H9 (cell line): ENCODE data around the gene TP53BP1. TPM values are rescaled to one million over a fixed set of nuclear protein-coding genes. Genes with fewer than 3 reads are reported as not detected.

Experiments used
- DNase-seq: peaks from one replicate; pipeline ENCODE4 v3.0.0-alpha.2; 2017
- H2AFZ ChIP-seq: one replicate; pipeline ENCODE4 v1.6.1; 2013; ENCODE audit warnings: mild to moderate bottlenecking, low read length, control low read depth, moderate library complexity
- H2AK5ac ChIP-seq: 2 replicates; pipeline ENCODE4 v1.6.1; 2013; ENCODE audit warnings: low read length, control low read depth, mixed read lengths; ENCODE audit not compliant: insufficient read length
- H2BK120ac ChIP-seq: one replicate; pipeline ENCODE4 v1.6.1; 2013; ENCODE audit warnings: low read depth, mild to moderate bottlenecking, low read length, control low read depth, inconsistent platforms; ENCODE audit not compliant: poor library complexity, severe bottlenecking
- H2BK12ac ChIP-seq: 2 replicates; pipeline ENCODE4 v1.6.1; 2013; ENCODE audit warnings: low read length, control low read depth, mixed read lengths, low read depth; ENCODE audit not compliant: insufficient read length
- H2BK15ac ChIP-seq: 2 replicates; pipeline ENCODE4 v1.6.1; 2013; ENCODE audit warnings: low read depth, low read length, control low read depth
- H2BK20ac ChIP-seq: one replicate; pipeline ENCODE4 v1.6.1; 2013; ENCODE audit warnings: low read depth, mild to moderate bottlenecking, low read length, control low read depth, inconsistent platforms; ENCODE audit not compliant: poor library complexity, severe bottlenecking
- H2BK5ac ChIP-seq: 2 replicates; pipeline ENCODE4 v1.6.1; 2013; ENCODE audit warnings: low read length, control low read depth, mixed read lengths; ENCODE audit not compliant: insufficient read length
- H3K14ac ChIP-seq: 2 replicates; pipeline ENCODE4 v1.6.1; 2013; ENCODE audit warnings: low read length, control low read depth; ENCODE audit not compliant: insufficient read depth
- H3K18ac ChIP-seq: 2 replicates; pipeline ENCODE4 v1.6.1; 2013; ENCODE audit warnings: low read depth, mild to moderate bottlenecking, mixed read lengths, low read length, control low read depth; ENCODE audit not compliant: insufficient read length
- H3K23ac ChIP-seq: 2 replicates; pipeline ENCODE4 v1.6.1; 2013; ENCODE audit warnings: low read length, control low read depth, mixed read lengths, low read depth; ENCODE audit not compliant: insufficient read length
- H3K23me2 ChIP-seq: 2 replicates; pipeline ENCODE4 v1.6.1; 2013; ENCODE audit warnings: low read depth, mild to moderate bottlenecking, mixed read lengths, low read length, control low read depth; ENCODE audit not compliant: insufficient read length, poor library complexity, severe bottlenecking
- H3K27ac ChIP-seq: 2 replicates; pipeline ENCODE4 v1.5.1; 2013; ENCODE audit warnings: low read length, control low read depth, mixed read lengths, low read depth; ENCODE audit not compliant: insufficient read length
- H3K27me3 ChIP-seq: 2 replicates; pipeline ENCODE4 v1.6.1; 2013; ENCODE audit warnings: low read length, control low read depth, inconsistent platforms; ENCODE audit not compliant: insufficient read depth
- H3K4ac ChIP-seq: 2 replicates; pipeline ENCODE4 v1.6.1; 2013; ENCODE audit warnings: low read depth, mild to moderate bottlenecking, control low read depth, inconsistent platforms, low read length, moderate library complexity
- H3K4me1 ChIP-seq: 2 replicates; pipeline ENCODE4 v1.6.1; 2013; ENCODE audit warnings: low read length, control low read depth, inconsistent platforms; ENCODE audit not compliant: insufficient read depth
- H3K4me2 ChIP-seq: 2 replicates; pipeline ENCODE4 v1.6.1; 2013; ENCODE audit warnings: low read length, control low read depth, mixed read lengths; ENCODE audit not compliant: insufficient read length, insufficient read depth
- H3K56ac ChIP-seq: 2 replicates; pipeline ENCODE4 v1.6.1; 2013; ENCODE audit warnings: low read depth, mild to moderate bottlenecking, mixed read lengths, low read length, control low read depth; ENCODE audit not compliant: insufficient read length
- H3K79me1 ChIP-seq: 2 replicates; pipeline ENCODE4 v1.6.1; 2013; ENCODE audit warnings: low read depth, mild to moderate bottlenecking, moderate library complexity, low read length, control low read depth, inconsistent platforms; ENCODE audit not compliant: insufficient read depth, poor library complexity, severe bottlenecking
- H3K79me2 ChIP-seq: 2 replicates; pipeline ENCODE4 v1.6.1; 2013; ENCODE audit warnings: low read length, control low read depth, inconsistent platforms; ENCODE audit not compliant: insufficient read depth
- H3K9ac ChIP-seq: 2 replicates; pipeline ENCODE4 v1.6.1; 2013; ENCODE audit warnings: low read length, control low read depth, mixed read lengths; ENCODE audit not compliant: insufficient read length; ENCODE audit errors: extremely low read depth
- H3K9me3 ChIP-seq: one replicate; pipeline ENCODE4 v1.6.1; 2013; ENCODE audit warnings: low read depth, low read length, inconsistent platforms; ENCODE audit not compliant: control insufficient read depth
- H3T11ph ChIP-seq: one replicate; pipeline ENCODE4 v1.6.1; 2013; ENCODE audit warnings: mild to moderate bottlenecking, low read length, control low read depth, inconsistent platforms
- H4K20me1 ChIP-seq: one replicate; pipeline ENCODE4 v1.6.1; 2013; ENCODE audit not compliant: control insufficient read depth, insufficient read length, insufficient read depth
- H4K5ac ChIP-seq: 2 replicates; pipeline ENCODE4 v1.6.1; 2013; ENCODE audit warnings: low read depth, mild to moderate bottlenecking, mixed read lengths, low read length, control low read depth; ENCODE audit not compliant: insufficient read length
- H4K8ac ChIP-seq: replicated peaks from 2 replicates; pipeline ENCODE4 v1.6.1; 2013; ENCODE audit warnings: low read length, control low read depth, mixed read lengths, low read depth; ENCODE audit not compliant: insufficient read length
- H4K91ac ChIP-seq: 2 replicates; pipeline ENCODE4 v1.6.1; 2013; ENCODE audit warnings: low read depth, mild to moderate bottlenecking, moderate library complexity, mixed read lengths, low read length, control low read depth; ENCODE audit not compliant: insufficient read length
- H3K27ac Mint-ChIP-seq, 3 experiments: 2 replicates in 2 of 3; 3 replicates in 1 of 3; pipeline ENCODE4 v1.8.0; 2020 to 2021; ENCODE audit warnings: mixed read lengths in 3 of 3, mild to moderate bottlenecking in 1 of 3, moderate library complexity in 1 of 3
- H3K27me3 Mint-ChIP-seq: 2 replicates; pipeline ENCODE4 v1.8.0; 2021; ENCODE audit warnings: low read depth, mild to moderate bottlenecking, moderate library complexity, mixed read lengths
- H3K36me3 Mint-ChIP-seq, 3 experiments: 2 replicates in 2 of 3; 3 replicates in 1 of 3; pipeline ENCODE4 v1.8.0; 2020 to 2021; ENCODE audit warnings: low read depth in 3 of 3, mixed read lengths in 3 of 3; ENCODE audit not compliant: insufficient read depth in 1 of 3
- H3K4me1 Mint-ChIP-seq, 2 experiments: 2 replicates each; pipeline ENCODE4 v1.8.0; 2020; ENCODE audit warnings: mixed read lengths in 2 of 2
- H3K4me3 Mint-ChIP-seq, 2 experiments: 2 replicates in 1 of 2; 3 replicates in 1 of 2; pipeline ENCODE4 v1.8.0; 2020 to 2021; ENCODE audit warnings: mild to moderate bottlenecking in 2 of 2, mixed read lengths in 2 of 2, moderate library complexity in 1 of 2
- H3K9me3 Mint-ChIP-seq, 2 experiments: 2 replicates in 1 of 2; 3 replicates in 1 of 2; pipeline ENCODE4 v1.8.0; 2020; ENCODE audit warnings: mild to moderate bottlenecking in 2 of 2, mixed read lengths in 2 of 2, moderate library complexity in 1 of 2
- WGBS: extraction: QIAGEN DNeasy Blood & Tissue Kit; methylation state at CpG from one replicate; pipeline ENCODE4 v1.1.7; 2013; ENCODE audit warnings: missing lambda C conversion rate, low lambda C conversion rate, mixed read lengths; ENCODE audit not compliant: insufficient read length; ENCODE audit errors: extremely low coverage; 5-methylcytosine and 5-hydroxymethylcytosine counted together
- total RNA-seq: library from RNA; stranded (reverse); gene quantifications from 2 replicates; pipeline ENCODE4 v1.2.1, GENCODE V29; 2021
- TF ChIP-seq, protein P1 (sequence below): fragments of 200-600 bp; sonication (generic); conservative IDR thresholded peaks from 3 replicates; pipeline ENCODE4 v1.8.0; 2021; ENCODE audit warnings: antibody characterized with exemption, mild to moderate bottlenecking

TP53BP1 gene
- total RNA-seq, 1 experiment from 2014 or later = 81.5 TPM

GRCh38 chr15:43510200-43511011 is 17.4 kb upstream of the TP53BP1 start:
- WGBS = no CpG with 5 or more reads among the region's 41 CpGs
- Histone ChIP-seq H3T11ph (no peak overlapping the region), H3K9ac (peak overlapping the region; percentile 9), H2BK20ac (no peak overlapping the region), H3K9me3 (no peaks in the 10 kb centered on the region), H3K4ac (no peak overlapping the region), H3K79me2 (no peaks in the 10 kb centered on the region), H3K14ac (peak overlapping the region; percentile 10; the same call in 1 of the 2 replicates), H2BK5ac (no peak overlapping the region), H3K79me1 (no peaks in the 10 kb centered on the region), H3K56ac (no peak overlapping the region), H3K4me2 (peak overlapping the region; percentile 66), H2BK12ac (no peak overlapping the region), H2BK15ac (no peak overlapping the region), H3K18ac (peak overlapping the region; percentile 12), H4K20me1 (no peaks in the 10 kb centered on the region), H4K91ac (no peak overlapping the region), H4K8ac (no peak overlapping the region), H2AK5ac (no peak overlapping the region), H3K27me3 (peaks cover 12% of the 10 kb centered on the region; the same call in 1 of the 2 replicates), H2BK120ac (no peak overlapping the region), H3K27ac (peak overlapping the region; percentile 6), H3K23ac (no peak overlapping the region), H2AFZ (no peak overlapping the region), H3K23me2 (peaks cover 13% of the 10 kb centered on the region), H4K5ac (no peak overlapping the region), H3K4me1 (no peaks in the 10 kb centered on the region)
- Mint-ChIP-seq H3K4me3 (peak overlapping the region; percentile 75 to 93), H3K36me3 (no peaks in the 10 kb centered on the region), H3K27me3 (peaks cover 35% of the 10 kb centered on the region), H3K27ac (peak overlapping the region; percentile 98 to 100 (median 99)), H3K9me3 (no peaks in the 10 kb centered on the region), H3K4me1 (peaks cover 16 to 43% of the 10 kb centered on the region in 2 experiments)
- peak; percentile 100 for DNase-seq
- TF ChIP-seq, protein P1, sequence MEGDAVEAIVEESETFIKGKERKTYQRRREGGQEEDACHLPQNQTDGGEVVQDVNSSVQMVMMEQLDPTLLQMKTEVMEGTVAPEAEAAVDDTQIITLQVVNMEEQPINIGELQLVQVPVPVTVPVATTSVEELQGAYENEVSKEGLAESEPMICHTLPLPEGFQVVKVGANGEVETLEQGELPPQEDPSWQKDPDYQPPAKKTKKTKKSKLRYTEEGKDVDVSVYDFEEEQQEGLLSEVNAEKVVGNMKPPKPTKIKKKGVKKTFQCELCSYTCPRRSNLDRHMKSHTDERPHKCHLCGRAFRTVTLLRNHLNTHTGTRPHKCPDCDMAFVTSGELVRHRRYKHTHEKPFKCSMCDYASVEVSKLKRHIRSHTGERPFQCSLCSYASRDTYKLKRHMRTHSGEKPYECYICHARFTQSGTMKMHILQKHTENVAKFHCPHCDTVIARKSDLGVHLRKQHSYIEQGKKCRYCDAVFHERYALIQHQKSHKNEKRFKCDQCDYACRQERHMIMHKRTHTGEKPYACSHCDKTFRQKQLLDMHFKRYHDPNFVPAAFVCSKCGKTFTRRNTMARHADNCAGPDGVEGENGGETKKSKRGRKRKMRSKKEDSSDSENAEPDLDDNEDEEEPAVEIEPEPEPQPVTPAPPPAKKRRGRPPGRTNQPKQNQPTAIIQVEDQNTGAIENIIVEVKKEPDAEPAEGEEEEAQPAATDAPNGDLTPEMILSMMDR = peak; percentile 54
